Activated T-helper 17 cell treated with anti-CD3 and anti-CD28 coated beads, Interleukin-2, amount 50 U/mL, for 72 hours (primary cell): Measurements from ENCODE around the gene LHX3. TPM values are rescaled to one million over a fixed set of nuclear protein-coding genes. Genes with fewer than 3 reads are reported as not detected.

Source experiments
- ATAC-seq: fragments of 150-1000 bp; cut with Tn5 transposase; replicated peaks from 2 replicates; pipeline ENCODE4 v1.10.0; 2021; ENCODE audit warnings: mild to moderate bottlenecking, moderate library complexity
- H3K27ac Mint-ChIP-seq: one replicate; pipeline ENCODE4 v1.8.0; 2022; ENCODE audit warnings: mixed read lengths
- H3K27me3 Mint-ChIP-seq: one replicate; pipeline ENCODE4 v1.8.0; 2022; ENCODE audit warnings: mixed read lengths
- H3K36me3 Mint-ChIP-seq: one replicate; pipeline ENCODE4 v1.8.0; 2022; ENCODE audit warnings: low read depth, mild to moderate bottlenecking, mixed read lengths
- H3K4me1 Mint-ChIP-seq: one replicate; pipeline ENCODE4 v1.8.0; 2022; ENCODE audit warnings: mixed read lengths
- H3K4me3 Mint-ChIP-seq: one replicate; pipeline ENCODE4 v1.8.0; 2022; ENCODE audit warnings: mild to moderate bottlenecking, mixed read lengths
- H3K9me3 Mint-ChIP-seq: one replicate; pipeline ENCODE4 v1.8.0; 2022; ENCODE audit warnings: mixed read lengths
- total RNA-seq, 2 donors: library from RNA; stranded (reverse); gene quantifications; one replicate each; pipeline ENCODE4 v1.2.3, GENCODE V29; 2022

Gene LHX3
- total RNA-seq, 2 donors from 2014 or later: 0.16 TPM; not detected in 1

GRCh38 chr9:136169495-136169894 lies 35.4 kb downstream of the LHX3 start:
- H3K4me1 Mint-ChIP-seq: peaks cover 5% of the 10 kb centered on the region
- no peaks in the 10 kb centered on the region for H3K9me3 Mint-ChIP-seq
- peaks cover 16% of the 10 kb centered on the region for H3K27me3 Mint-ChIP-seq
- H3K4me3 Mint-ChIP-seq: no peak overlapping the region
- H3K27ac Mint-ChIP-seq: no peak overlapping the region
- ATAC-seq: no peak
- no peaks in the 10 kb centered on the region for H3K36me3 Mint-ChIP-seq

- Mint-ChIP-seq H3K27me3 (peaks cover 1% of the 10 kb centered on the region), H3K4me1 (no peaks in the 10 kb centered on the region), H3K9me3 (no peaks in the 10 kb centered on the region), H3K27ac (no peak overlapping the region), H3K36me3 (no peaks in the 10 kb centered on the region), H3K4me3 (no peak overlapping the region)
- no peak for ATAC-seq
Observed at GRCh38 chr9:136163248-136163850, 41.6 kb downstream of the LHX3 start.

- Mint-ChIP-seq H3K4me1 (no peaks in the 10 kb centered on the region), H3K27ac (no peak overlapping the region), H3K4me3 (no peak overlapping the region), H3K27me3 (no peaks in the 10 kb centered on the region), H3K9me3 (no peaks in the 10 kb centered on the region), H3K36me3 (no peaks in the 10 kb centered on the region)
- ATAC-seq: no peak
Observed at GRCh38 chr9:136160995-136161610, 43.8 kb downstream of the LHX3 start.

- H3K36me3 Mint-ChIP-seq: no peaks in the 10 kb centered on the region
- peaks cover 3% of the 10 kb centered on the region for H3K27me3 Mint-ChIP-seq
- H3K4me1 Mint-ChIP-seq: no peaks in the 10 kb centered on the region
- ATAC-seq: no peak
- H3K4me3 Mint-ChIP-seq: no peak overlapping the region
- H3K27ac Mint-ChIP-seq: no peak overlapping the region
- H3K9me3 Mint-ChIP-seq: no peaks in the 10 kb centered on the region
Observed at GRCh38 chr9:136160381-136160841, 44.5 kb downstream of the LHX3 start.

- Mint-ChIP-seq H3K36me3 (no peaks in the 10 kb centered on the region), H3K27ac (no peak overlapping the region), H3K9me3 (no peaks in the 10 kb centered on the region), H3K4me1 (no peaks in the 10 kb centered on the region), H3K27me3 (peaks cover 7% of the 10 kb centered on the region), H3K4me3 (no peak overlapping the region)
- no peak for ATAC-seq
Observed at GRCh38 chr9:136159851-136160250, 45.1 kb downstream of the LHX3 start.

GRCh38 chr9:136157477-136158265 lies 47.3 kb downstream of the LHX3 start:
- ATAC-seq: no peak

GRCh38 chr9:136156209-136157120 lies 48.5 kb downstream of the LHX3 start:
- Mint-ChIP-seq H3K36me3 (no peaks in the 10 kb centered on the region), H3K4me3 (no peak overlapping the region), H3K4me1 (no peaks in the 10 kb centered on the region), H3K9me3 (no peaks in the 10 kb centered on the region), H3K27me3 (peaks cover 8% of the 10 kb centered on the region), H3K27ac (no peak overlapping the region)
- ATAC-seq: no peak

More at GRCh38 chr9:136157477-136158265, 47.3 kb downstream of the LHX3 start:
- peaks cover 8% of the 10 kb centered on the region for H3K27me3 Mint-ChIP-seq
- no peaks in the 10 kb centered on the region for H3K4me1 Mint-ChIP-seq
- no peak overlapping the region for H3K4me3 Mint-ChIP-seq
- no peak overlapping the region for H3K27ac Mint-ChIP-seq
- no peaks in the 10 kb centered on the region for H3K9me3 Mint-ChIP-seq
- no peaks in the 10 kb centered on the region for H3K36me3 Mint-ChIP-seq

- Mint-ChIP-seq H3K27me3 (peaks cover 8% of the 10 kb centered on the region), H3K27ac (no peak overlapping the region), H3K4me3 (no peak overlapping the region), H3K4me1 (no peaks in the 10 kb centered on the region), H3K36me3 (no peaks in the 10 kb centered on the region), H3K9me3 (no peaks in the 10 kb centered on the region)
- ATAC-seq: no peak
Observed at GRCh38 chr9:136155576-136155975, 49.4 kb downstream of the LHX3 start.

- H3K9me3 Mint-ChIP-seq: no peaks in the 10 kb centered on the region
- peaks cover 8% of the 10 kb centered on the region for H3K27me3 Mint-ChIP-seq
- no peak for ATAC-seq
- H3K27ac Mint-ChIP-seq: no peak overlapping the region
- H3K4me3 Mint-ChIP-seq: no peak overlapping the region
- no peaks in the 10 kb centered on the region for H3K36me3 Mint-ChIP-seq
- H3K4me1 Mint-ChIP-seq: no peaks in the 10 kb centered on the region
Observed at GRCh38 chr9:136154943-136155342, 50.0 kb downstream of the LHX3 start.

GRCh38 chr9:136153381-136154065 lies 51.4 kb downstream of the LHX3 start:
- no peak overlapping the region for H3K4me3 Mint-ChIP-seq
- no peak for ATAC-seq

GRCh38 chr9:136152931-136153330 lies 52.0 kb downstream of the LHX3 start:
- peaks cover 8% of the 10 kb centered on the region for H3K27me3 Mint-ChIP-seq
- no peak overlapping the region for H3K4me3 Mint-ChIP-seq
- no peak overlapping the region for H3K27ac Mint-ChIP-seq
- ATAC-seq: no peak
- no peaks in the 10 kb centered on the region for H3K9me3 Mint-ChIP-seq
- H3K4me1 Mint-ChIP-seq: no peaks in the 10 kb centered on the region
- H3K36me3 Mint-ChIP-seq: no peaks in the 10 kb centered on the region

More at GRCh38 chr9:136153381-136154065, 51.4 kb downstream of the LHX3 start:
- H3K36me3 Mint-ChIP-seq: no peaks in the 10 kb centered on the region
- peaks cover 8% of the 10 kb centered on the region for H3K27me3 Mint-ChIP-seq
- no peaks in the 10 kb centered on the region for H3K4me1 Mint-ChIP-seq
- no peaks in the 10 kb centered on the region for H3K9me3 Mint-ChIP-seq
- no peak overlapping the region for H3K27ac Mint-ChIP-seq

GRCh38 chr9:136152543-136152866 lies 52.4 kb downstream of the LHX3 start:
- no peak overlapping the region for H3K4me3 Mint-ChIP-seq
- H3K27ac Mint-ChIP-seq: no peak overlapping the region
- H3K4me1 Mint-ChIP-seq: no peaks in the 10 kb centered on the region
- H3K27me3 Mint-ChIP-seq: peaks cover 8% of the 10 kb centered on the region
- H3K36me3 Mint-ChIP-seq: no peaks in the 10 kb centered on the region
- H3K9me3 Mint-ChIP-seq: no peaks in the 10 kb centered on the region
- ATAC-seq: no peak

GRCh38 chr9:136151848-136152542 lies 52.9 kb downstream of the LHX3 start:
- no peak overlapping the region for H3K4me3 Mint-ChIP-seq
- H3K4me1 Mint-ChIP-seq: no peaks in the 10 kb centered on the region
- no peaks in the 10 kb centered on the region for H3K36me3 Mint-ChIP-seq
- H3K27me3 Mint-ChIP-seq: peaks cover 8% of the 10 kb centered on the region
- H3K27ac Mint-ChIP-seq: no peak overlapping the region
- ATAC-seq: no peak
- no peaks in the 10 kb centered on the region for H3K9me3 Mint-ChIP-seq
